SJCRH30 (cell line): ENCODE results near the gene BRI3. TPM values are rescaled to one million over a fixed set of nuclear protein-coding genes. Genes with fewer than 3 reads are reported as not detected.

Source experiments
- DNase-seq, 2 experiments: peaks; one replicate each; pipeline ENCODE4 v3.0.0-alpha.2; 2015 to 2020
- H3K27ac ChIP-seq: fragments of 250-450 bp; sonication (Bioruptor Pico); 2 replicates; pipeline ENCODE4 v1.5.1; 2020; ENCODE audit warnings: mild to moderate bottlenecking, moderate library complexity
- H3K27me3 ChIP-seq: fragments of 250-450 bp; sonication (Bioruptor Pico); 2 replicates; pipeline ENCODE4 v1.5.1; 2020; ENCODE audit warnings: mild to moderate bottlenecking, moderate library complexity
- H3K36me3 ChIP-seq: fragments of 250-450 bp; sonication (Bioruptor Pico); 2 replicates; pipeline ENCODE4 v1.5.1; 2020; ENCODE audit warnings: mild to moderate bottlenecking, moderate library complexity
- H3K4me1 ChIP-seq: fragments of 250-450 bp; sonication (Bioruptor Pico); 2 replicates; pipeline ENCODE4 v1.5.1; 2020; ENCODE audit warnings: mild to moderate bottlenecking, moderate library complexity
- H3K4me3 ChIP-seq: fragments of 250-450 bp; sonication (Bioruptor Pico); 2 replicates; pipeline ENCODE4 v1.5.1; 2020; ENCODE audit warnings: mild to moderate bottlenecking, moderate library complexity
- H3K9me3 ChIP-seq: fragments of 250-450 bp; sonication (Bioruptor Pico); replicated peaks from 2 replicates; pipeline ENCODE4 v1.5.1; 2020; ENCODE audit warnings: mild to moderate bottlenecking, moderate library complexity
- total RNA-seq: library from RNA; depleted of rRNA; stranded (reverse); fragments of >200 nt; shearing (Covaris generic); gene quantifications from 2 replicates; pipeline ENCODE4 v1.2.3, GENCODE V29; 2014

The BRI3 gene
- total RNA-seq, 1 experiment from 2014 or later, result 43.7 TPM

DNA sequence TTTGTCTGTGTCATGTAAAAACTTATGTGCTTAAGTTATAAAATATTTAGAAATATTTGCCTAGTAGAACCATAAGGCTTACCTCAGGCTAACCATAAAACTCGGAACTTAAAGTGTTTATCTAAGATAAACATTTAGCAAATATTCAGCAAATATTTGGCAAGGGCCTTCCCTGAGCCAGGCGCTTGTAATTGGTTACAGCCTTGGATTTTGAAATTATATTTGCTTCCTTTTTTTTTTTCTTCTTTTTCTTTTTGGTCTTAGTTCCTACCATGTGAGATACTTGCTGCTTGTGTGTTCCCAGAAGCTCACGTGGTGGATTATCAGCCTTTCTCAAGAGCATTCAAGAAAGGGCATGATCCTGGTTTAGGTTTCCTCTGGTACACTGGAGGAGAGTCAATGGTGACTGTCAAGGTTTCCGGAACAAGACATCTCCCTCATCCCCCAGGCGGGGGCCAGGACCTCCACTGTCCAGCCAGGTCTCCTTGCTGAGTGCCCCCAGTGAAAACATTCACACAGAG lies 5.2 kb upstream of the BRI3 start:
- Histone ChIP-seq H3K27ac (no peak overlapping the region), H3K27me3 (no peaks in the 10 kb centered on the region), H3K4me3 (no peak overlapping the region), H3K36me3 (no peaks in the 10 kb centered on the region), H3K9me3 (no peaks in the 10 kb centered on the region), H3K4me1 (peaks cover 5% of the 10 kb centered on the region; the same call in 1 of the 2 replicates)
- DNase-seq, result no peak

DNA sequence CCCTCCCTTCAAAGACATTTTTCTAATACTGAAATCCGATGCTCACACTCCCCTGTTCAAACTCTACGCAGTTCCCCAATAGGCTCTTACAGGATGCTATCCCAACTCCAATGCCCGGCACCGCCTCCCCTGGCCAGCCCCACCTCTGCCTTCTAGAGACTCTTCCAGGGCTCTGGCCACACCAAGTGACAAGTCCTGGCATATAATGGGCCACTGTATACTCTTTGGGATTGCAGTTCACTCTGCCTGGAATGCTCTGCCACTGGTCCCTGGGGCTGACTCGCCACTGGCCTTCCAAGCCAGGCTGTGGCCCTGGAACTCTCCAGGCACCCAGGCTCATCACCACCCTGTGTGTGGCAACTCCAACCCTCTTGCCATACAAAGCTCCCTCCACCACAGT lies 3.1 kb upstream of the BRI3 start:
- peaks cover 5% of the 10 kb centered on the region for H3K36me3 ChIP-seq
- H3K27ac ChIP-seq, result peak overlapping the region; percentile 17; the same call in 1 of the 2 replicates
- peaks cover 7% of the 10 kb centered on the region; the same call in 1 of the 2 replicates for H3K4me1 ChIP-seq
- H3K27me3 ChIP-seq, result no peaks in the 10 kb centered on the region
- H3K4me3 ChIP-seq, result no peak overlapping the region
- peak; percentile 33 to 60 for DNase-seq
- no peaks in the 10 kb centered on the region for H3K9me3 ChIP-seq

DNA sequence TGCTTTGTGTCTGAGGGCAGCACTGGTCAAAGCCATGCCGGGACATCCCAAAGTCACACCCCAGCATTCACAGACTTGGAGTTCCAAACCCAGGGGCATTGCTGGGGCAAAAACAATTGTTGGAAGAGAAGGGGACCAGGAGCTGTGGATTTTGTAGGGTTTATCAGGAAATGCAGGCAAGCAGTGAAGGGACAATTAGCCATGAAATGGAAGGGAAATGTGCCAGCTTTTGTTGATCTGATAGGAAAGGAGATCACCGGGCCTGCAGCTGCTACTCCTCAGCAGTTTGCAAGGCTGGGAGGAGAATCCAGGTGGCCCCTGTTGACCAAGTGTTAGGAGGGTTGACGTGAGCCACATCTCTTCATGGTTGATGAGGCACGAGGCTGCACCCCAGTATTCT lies 2.5 kb upstream of the BRI3 start:
- H3K9me3 ChIP-seq, result no peaks in the 10 kb centered on the region
- H3K4me1 ChIP-seq, result peaks cover 7% of the 10 kb centered on the region; the same call in 1 of the 2 replicates
- no peaks in the 10 kb centered on the region for H3K27me3 ChIP-seq
- H3K4me3 ChIP-seq, result no peak overlapping the region
- DNase-seq, result peak; percentile 37 to 58
- peak overlapping the region; percentile 17; the same call in 1 of the 2 replicates for H3K27ac ChIP-seq
- peaks cover 5% of the 10 kb centered on the region for H3K36me3 ChIP-seq

- no peaks in the 10 kb centered on the region for H3K27me3 ChIP-seq
- peaks cover 5% of the 10 kb centered on the region for H3K36me3 ChIP-seq
- H3K9me3 ChIP-seq, result no peaks in the 10 kb centered on the region
- H3K4me3 ChIP-seq, result no peak overlapping the region; the same call in 1 of the 2 replicates
- H3K27ac ChIP-seq, result no peak overlapping the region
- DNase-seq, result no peak
- H3K4me1 ChIP-seq, result peaks cover 7% of the 10 kb centered on the region; the same call in 1 of the 2 replicates
Observed at GRCh38 chr7:98280296-98280695, 1.2 kb upstream of the BRI3 start.

DNA sequence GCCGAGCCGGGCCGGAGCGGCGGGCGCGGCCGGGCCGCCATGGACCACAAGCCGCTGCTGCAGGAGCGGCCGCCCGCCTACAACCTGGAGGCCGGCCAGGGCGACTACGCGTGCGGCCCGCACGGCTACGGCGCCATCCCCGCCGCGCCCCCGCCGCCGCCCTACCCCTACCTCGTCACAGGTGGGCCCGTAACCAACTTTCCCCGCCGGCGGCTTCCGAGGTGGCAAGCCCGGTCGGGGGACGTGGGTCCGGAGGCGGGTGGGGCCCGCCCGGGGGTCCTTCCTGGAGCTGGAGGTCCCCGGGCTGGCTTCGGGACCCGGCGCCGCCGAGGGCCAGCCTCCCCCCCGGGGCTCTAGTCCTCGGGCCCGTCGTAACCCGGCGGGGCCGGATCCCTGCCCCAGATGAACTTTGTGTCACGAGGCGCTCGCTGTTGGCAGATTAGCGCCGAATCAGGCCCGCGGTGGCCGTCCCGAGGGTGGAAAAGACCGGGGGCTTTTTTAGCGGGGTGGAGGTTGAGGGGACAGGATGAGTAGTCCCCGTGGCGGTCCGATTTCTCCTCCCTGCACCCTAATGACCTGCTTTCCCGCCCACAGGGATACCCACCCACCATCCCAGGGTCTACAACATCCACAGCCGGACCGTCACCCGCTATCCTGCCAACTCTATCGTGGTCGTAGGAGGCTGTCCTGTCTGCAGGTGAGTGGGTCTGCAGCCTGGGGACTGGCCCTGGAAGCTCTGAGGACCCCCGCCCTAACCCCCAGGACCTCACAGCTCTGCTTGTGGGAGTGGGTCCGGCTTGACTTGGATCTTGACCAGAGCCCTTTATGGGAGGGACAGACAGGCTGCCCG lies 496 bp downstream of the BRI3 start:
- Histone ChIP-seq H3K4me3 (peak overlapping the region; percentile 99), H3K36me3 (peaks cover 6% of the 10 kb centered on the region), H3K4me1 (peaks cover 7% of the 10 kb centered on the region; the same call in 1 of the 2 replicates), H3K9me3 (no peaks in the 10 kb centered on the region), H3K27me3 (no peaks in the 10 kb centered on the region), H3K27ac (peak overlapping the region; percentile 68)
- peak in 1 of 2 experiments; percentile 26 for DNase-seq

GRCh38 chr7:98282703-98283102 lies 1.2 kb downstream of the BRI3 start:
- peak overlapping the region; percentile 99 for H3K4me3 ChIP-seq
- H3K9me3 ChIP-seq, result no peaks in the 10 kb centered on the region
- peaks cover 10% of the 10 kb centered on the region for H3K36me3 ChIP-seq
- no peak for DNase-seq
- H3K27me3 ChIP-seq, result no peaks in the 10 kb centered on the region
- no peak overlapping the region for H3K27ac ChIP-seq
- peaks cover 7% of the 10 kb centered on the region; the same call in 1 of the 2 replicates for H3K4me1 ChIP-seq

DNA sequence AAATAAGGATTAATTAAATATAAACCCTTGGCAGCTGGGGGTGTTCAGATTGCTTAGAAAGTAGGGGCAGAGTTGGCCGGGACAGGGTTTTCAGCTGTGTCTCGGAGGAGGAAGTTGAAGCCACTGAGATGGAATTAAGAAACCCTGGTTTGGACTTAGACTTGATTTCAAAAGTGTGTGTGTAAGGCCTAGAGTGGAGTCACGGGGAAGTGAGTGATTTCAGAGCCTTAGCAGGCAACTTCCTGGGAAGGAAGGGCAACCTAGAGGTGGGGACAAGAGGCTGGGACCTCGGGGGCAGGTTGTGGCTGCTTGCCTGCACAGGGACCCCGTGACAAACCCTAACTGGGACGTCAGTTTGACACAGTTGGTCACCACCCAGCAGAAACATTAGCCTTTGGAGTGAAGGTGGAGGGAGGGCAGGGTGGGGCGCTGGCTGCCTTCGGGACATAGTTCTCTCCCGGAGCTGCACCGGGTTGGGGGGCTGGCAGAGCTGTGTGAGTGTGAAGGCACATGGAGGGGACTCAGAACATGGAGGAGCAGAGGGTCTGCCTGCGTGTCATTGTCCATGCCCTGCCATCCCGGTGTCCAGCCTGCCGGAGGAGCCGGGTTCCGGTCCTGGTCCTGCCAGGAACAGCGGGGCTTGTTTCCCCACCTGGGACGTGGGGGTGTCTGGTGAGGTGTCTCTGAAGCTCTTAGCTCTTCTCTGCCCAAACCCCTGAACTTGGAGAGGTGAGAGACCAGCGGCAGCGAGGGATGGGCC lies 1.8 kb downstream of the BRI3 start:
- no peak overlapping the region for H3K27ac ChIP-seq
- H3K9me3 ChIP-seq, result no peaks in the 10 kb centered on the region
- DNase-seq, result no peak
- no peak overlapping the region for H3K4me3 ChIP-seq
- no peaks in the 10 kb centered on the region for H3K27me3 ChIP-seq
- peaks cover 7% of the 10 kb centered on the region; the same call in 1 of the 2 replicates for H3K4me1 ChIP-seq
- peaks cover 10% of the 10 kb centered on the region for H3K36me3 ChIP-seq

DNA sequence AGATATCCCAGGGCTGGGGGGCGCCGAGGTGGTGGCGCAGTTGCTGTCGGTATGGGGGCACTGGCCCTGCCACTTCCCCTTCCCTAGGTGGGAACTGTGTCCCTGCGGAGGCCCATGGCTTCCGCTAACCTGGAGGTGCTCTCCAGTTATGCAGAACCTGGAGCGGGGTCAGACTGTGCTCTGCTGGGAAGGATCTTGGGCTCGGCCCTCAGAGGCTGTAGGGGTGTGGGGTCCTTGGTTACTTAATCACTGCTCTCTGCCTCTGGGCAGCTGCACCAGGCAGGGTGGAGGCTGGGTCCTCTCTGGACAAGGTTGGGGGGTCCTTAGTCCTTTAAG lies 2.4 kb downstream of the BRI3 start:
- no peak overlapping the region for H3K27ac ChIP-seq
- peaks cover 10% of the 10 kb centered on the region for H3K36me3 ChIP-seq
- no peak for DNase-seq
- H3K9me3 ChIP-seq, result no peaks in the 10 kb centered on the region
- H3K4me3 ChIP-seq, result no peak overlapping the region
- peaks cover 4% of the 10 kb centered on the region; the same call in 1 of the 2 replicates for H3K4me1 ChIP-seq
- H3K27me3 ChIP-seq, result no peaks in the 10 kb centered on the region

GRCh38 chr7:98284335-98285036 lies 3.0 kb downstream of the BRI3 start:
- no peaks in the 10 kb centered on the region for H3K9me3 ChIP-seq
- H3K4me3 ChIP-seq, result no peak overlapping the region
- peaks cover 10% of the 10 kb centered on the region for H3K36me3 ChIP-seq
- H3K4me1 ChIP-seq, result peaks cover 2% of the 10 kb centered on the region; the same call in 1 of the 2 replicates
- H3K27me3 ChIP-seq, result no peaks in the 10 kb centered on the region
- H3K27ac ChIP-seq, result no peak overlapping the region
- DNase-seq, result no peak

- H3K27ac ChIP-seq, result no peak overlapping the region
Observed at GRCh38 chr7:98285157-98286092, 3.9 kb downstream of the BRI3 start.

GRCh38 chr7:98286093-98286539 lies 4.6 kb downstream of the BRI3 start:
- Histone ChIP-seq H3K4me1 (peaks cover 2% of the 10 kb centered on the region; the same call in 1 of the 2 replicates), H3K27me3 (no peaks in the 10 kb centered on the region), H3K9me3 (no peaks in the 10 kb centered on the region), H3K4me3 (no peak overlapping the region), H3K36me3 (peaks cover 10% of the 10 kb centered on the region), H3K27ac (no peak overlapping the region)
- DNase-seq, result no peak

More at GRCh38 chr7:98285157-98286092, 3.9 kb downstream of the BRI3 start:
- Histone ChIP-seq H3K4me1 (peaks cover 2% of the 10 kb centered on the region; the same call in 1 of the 2 replicates), H3K4me3 (no peak overlapping the region), H3K9me3 (no peaks in the 10 kb centered on the region), H3K27me3 (no peaks in the 10 kb centered on the region), H3K36me3 (peaks cover 10% of the 10 kb centered on the region)
- DNase-seq, result no peak

DNA sequence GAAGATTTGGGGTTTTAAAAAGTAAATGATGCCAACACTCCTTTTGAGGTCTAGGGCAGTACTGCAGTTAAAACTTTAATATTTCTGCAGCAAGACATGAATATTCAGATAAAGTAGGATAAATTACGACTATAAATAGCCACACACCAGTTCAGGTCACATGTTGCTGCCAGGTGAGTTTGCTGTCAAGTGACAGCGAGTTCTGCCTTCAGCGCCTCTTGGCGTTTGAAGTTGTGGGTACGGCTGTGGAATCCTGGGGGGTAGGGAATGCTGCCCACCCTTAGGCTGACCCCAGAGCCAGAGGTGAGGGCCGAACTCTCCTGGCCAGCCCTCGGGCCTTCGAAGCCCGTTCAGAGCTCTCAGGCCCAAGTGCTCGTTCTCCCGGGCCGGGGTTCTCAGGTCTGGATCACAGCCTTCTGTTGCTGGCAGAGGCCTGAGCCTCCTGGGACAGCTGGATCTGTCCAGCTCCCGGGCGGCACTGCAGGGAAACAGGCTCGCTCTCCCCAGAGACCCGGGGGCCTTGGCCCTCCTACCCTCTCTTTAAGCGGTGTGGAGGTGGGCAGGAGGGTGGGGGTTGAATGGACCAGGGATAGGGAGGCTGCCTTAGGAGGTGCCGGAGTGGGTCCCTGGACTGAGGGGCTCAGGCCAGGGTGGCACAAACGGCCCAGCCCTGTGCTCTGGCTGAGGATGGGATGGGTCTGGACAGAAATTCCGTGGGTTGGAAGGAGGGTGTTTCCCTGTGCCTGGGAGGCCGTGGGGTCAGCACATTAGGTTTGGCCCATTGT lies 5.4 kb downstream of the BRI3 start:
- DNase-seq, result no peak
- Histone ChIP-seq H3K9me3 (no peaks in the 10 kb centered on the region), H3K4me1 (peaks cover 2% of the 10 kb centered on the region; the same call in 1 of the 2 replicates), H3K36me3 (peaks cover 16% of the 10 kb centered on the region), H3K27me3 (no peaks in the 10 kb centered on the region), H3K27ac (no peak overlapping the region), H3K4me3 (no peak overlapping the region)

DNA sequence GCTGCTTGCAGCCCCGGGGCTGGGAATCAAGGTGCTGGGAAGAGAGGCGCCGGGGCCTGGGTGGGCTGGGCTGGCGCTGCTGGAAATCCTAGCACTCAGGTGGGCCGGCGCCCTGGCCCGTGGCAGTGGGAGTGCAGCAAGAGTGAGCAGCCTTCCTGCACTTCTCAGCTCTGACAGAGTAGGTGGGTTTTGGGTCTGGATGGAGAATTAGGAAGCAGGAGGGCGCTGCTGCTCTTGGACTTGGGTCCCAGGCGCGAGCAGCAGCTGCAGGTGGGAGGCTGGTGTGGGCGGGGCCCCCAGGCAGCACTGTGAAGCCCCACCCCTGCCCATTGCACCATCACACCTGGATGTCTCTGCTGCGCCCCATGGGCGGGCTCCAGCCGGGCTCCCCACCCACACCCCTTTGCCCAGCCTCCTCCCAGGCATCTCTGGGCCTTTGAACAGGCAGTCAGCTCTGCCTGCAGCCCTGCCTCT lies 6.0 kb downstream of the BRI3 start:
- Histone ChIP-seq H3K36me3 (peaks cover 22% of the 10 kb centered on the region), H3K9me3 (no peaks in the 10 kb centered on the region), H3K27me3 (no peaks in the 10 kb centered on the region), H3K27ac (no peak overlapping the region), H3K4me1 (peaks cover 2% of the 10 kb centered on the region; the same call in 1 of the 2 replicates), H3K4me3 (no peak overlapping the region)
- DNase-seq, result no peak
